Measurements from ENCODE around the gene FGF22.
"Not testable (repeated sequence)": the region's sequence is repeated elsewhere in the genome, so short reads cannot be mapped to it uniquely, and the experiment has no call there.

The FGF22 gene

GRCh38 chr19:660793-661426 lies 21.2 kb downstream of the FGF22 start:
- DNase-seq (ENCODE audit: low spot score) = peak; percentile 58

GRCh38 chr19:661427-662196 lies 21.9 kb downstream of the FGF22 start:
- DNase-seq (ENCODE audit: low spot score) = peak; percentile 43

- DNase-seq (ENCODE audit: low spot score) = peak; percentile 63
Observed at GRCh38 chr19:662207-662961, 22.7 kb downstream of the FGF22 start.

GRCh38 chr19:662962-663681 lies 23.4 kb downstream of the FGF22 start, which contains the start of gene RNF126:
RNF126 (minus strand) TSS chr19:663214; CDS start chr19:663121, 93 bp downstream.
- DNase-seq (ENCODE audit: low spot score) = peak; percentile 86

- no peak for DNase-seq (ENCODE audit: low spot score)
Observed at GRCh38 chr19:663682-664117, 24.0 kb downstream of the FGF22 start.

- DNase-seq (ENCODE audit: low spot score) = peak; percentile 94
Observed at GRCh38 chr19:664913-665443, 25.3 kb downstream of the FGF22 start.

- not testable (repeated sequence) for DNase-seq (ENCODE audit: low spot score)
Observed at GRCh38 chr19:666985-667573, 27.4 kb downstream of the FGF22 start.

GRCh38 chr19:668675-669434 lies 29.2 kb downstream of the FGF22 start:
- not testable (repeated sequence) for DNase-seq (ENCODE audit: low spot score)

- no peak for DNase-seq (ENCODE audit: low spot score)
Observed at GRCh38 chr19:670609-671075, 31.0 kb downstream of the FGF22 start.

GRCh38 chr19:674282-675151 lies 34.8 kb downstream of the FGF22 start:
- DNase-seq (ENCODE audit: low spot score) = no peak

- no peak for DNase-seq (ENCODE audit: low spot score)
Observed at GRCh38 chr19:676007-676338, 36.3 kb downstream of the FGF22 start.

GRCh38 chr19:676339-677105 lies 36.8 kb downstream of the FGF22 start, which contains the start of gene FSTL3:
FSTL3 (plus strand) TSS chr19:676392; CDS start chr19:676424, 32 bp downstream.
- no peak for DNase-seq (ENCODE audit: low spot score)

GRCh38 chr19:677201-677600 lies 37.5 kb downstream of the FGF22 start:
- DNase-seq (ENCODE audit: low spot score) = no peak

GRCh38 chr19:677601-678436 lies 38.1 kb downstream of the FGF22 start:
- no peak for DNase-seq (ENCODE audit: low spot score)

GRCh38 chr19:678791-679388 lies 39.2 kb downstream of the FGF22 start:
- DNase-seq (ENCODE audit: low spot score) = no peak

- DNase-seq (ENCODE audit: low spot score) = no peak
Observed at GRCh38 chr19:679418-680286, 40.0 kb downstream of the FGF22 start.

Measured in HuH-7 (cell line).